Ishikawa (cell line): ENCODE results near the gene PTPN12.

Source experiments
- CEBPB ChIP-seq: IDR thresholded peaks from 2 replicates; pipeline ENCODE4 v1.6.1; 2012
- CREB1 ChIP-seq: IDR thresholded peaks from 2 replicates; pipeline ENCODE4 v1.6.1; 2012; ENCODE audit warnings: low read depth
- EGR1 ChIP-seq: IDR thresholded peaks from 2 replicates; pipeline ENCODE4 v1.6.1; 2012
- FOXM1 ChIP-seq: IDR thresholded peaks from 2 replicates; pipeline ENCODE4 v1.6.1; 2012; ENCODE audit warnings: low read depth, borderline replicate concordance
- RAD21 ChIP-seq: IDR thresholded peaks from 2 replicates; pipeline ENCODE4 v1.6.1; 2012; ENCODE audit warnings: low read depth
- REST ChIP-seq: IDR thresholded peaks from 2 replicates; pipeline ENCODE4 v1.6.1; 2012; ENCODE audit warnings: low read depth, mild to moderate bottlenecking
- TAF1 ChIP-seq: IDR thresholded peaks from 2 replicates; pipeline ENCODE4 v1.6.1; 2012; ENCODE audit warnings: low read depth, mild to moderate bottlenecking
- USF1 ChIP-seq: IDR thresholded peaks from 2 replicates; pipeline ENCODE4 v1.6.1; 2012
- YY1 ChIP-seq: IDR thresholded peaks from 2 replicates; pipeline ENCODE4 v1.6.1; 2012; ENCODE audit warnings: low read depth
- ZBTB7A ChIP-seq: IDR thresholded peaks from 2 replicates; pipeline ENCODE4 v1.6.1; 2012; ENCODE audit warnings: low read depth

GRCh38 chr7:77662869-77663268, 125.8 kb downstream of the PTPN12 start:
- no peak for TF ChIP-seq REST
- no peak for TF ChIP-seq TAF1
- TF ChIP-seq YY1, result no peak
- no peak for TF ChIP-seq FOXM1
- TF ChIP-seq RAD21, result no peak
- TF ChIP-seq USF1, result no peak
- TF ChIP-seq ZBTB7A, result no peak
- no peak for TF ChIP-seq CEBPB
- no peak for TF ChIP-seq EGR1
- no peak for TF ChIP-seq CREB1
